ENCODE measurements around the gene IFITM5.

DNA sequence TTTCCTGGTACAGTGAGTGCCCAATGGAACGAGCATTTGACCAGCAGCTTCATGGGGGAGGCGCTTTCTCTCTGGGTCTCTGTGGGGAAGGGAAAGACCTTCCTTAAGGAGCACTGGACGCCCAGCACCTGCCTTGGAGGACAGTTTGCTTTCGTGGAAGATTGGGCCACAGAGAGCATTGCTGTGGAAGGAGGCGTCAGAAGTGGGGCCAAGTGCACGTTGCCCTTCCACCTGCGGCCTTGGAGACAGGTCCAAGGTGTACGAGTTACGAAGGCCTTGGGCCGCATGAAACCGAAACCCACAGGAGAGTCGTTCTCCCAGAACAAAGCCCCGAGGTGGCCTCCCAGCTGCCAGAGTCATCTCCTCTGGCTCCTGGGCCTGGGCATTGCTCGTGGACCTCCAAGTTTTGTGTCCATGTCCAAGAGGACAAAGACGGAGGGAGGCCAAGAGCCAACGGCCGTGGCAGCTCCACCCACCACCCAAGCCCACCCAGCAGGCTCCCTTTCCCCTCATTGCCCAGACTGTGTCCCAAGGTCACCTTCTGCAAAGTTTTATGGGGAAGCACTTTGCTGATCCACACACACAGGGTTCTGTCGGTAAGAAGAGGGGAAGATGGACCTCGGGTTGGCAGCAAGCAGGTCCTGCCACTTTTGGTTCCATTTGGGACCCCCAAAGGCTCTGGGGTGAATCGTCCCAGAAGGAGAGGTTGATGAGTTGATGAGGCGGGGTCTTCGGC is 27.0 kb downstream of the IFITM5 start:
- TF ChIP-seq CEBPB (IDR thresholded peaks at IDR 0.05), result no peak
- no peak for TF ChIP-seq EP300 (IDR thresholded peaks at IDR 0.05; ENCODE audit: borderline replicate concordance)
- TF ChIP-seq TAF1 (IDR thresholded peaks at IDR 0.05; ENCODE audit: low read depth), result no peak
- TF ChIP-seq YY1 (IDR thresholded peaks at IDR 0.05; ENCODE audit: low read depth), result no peak
- TF ChIP-seq, protein P1, sequence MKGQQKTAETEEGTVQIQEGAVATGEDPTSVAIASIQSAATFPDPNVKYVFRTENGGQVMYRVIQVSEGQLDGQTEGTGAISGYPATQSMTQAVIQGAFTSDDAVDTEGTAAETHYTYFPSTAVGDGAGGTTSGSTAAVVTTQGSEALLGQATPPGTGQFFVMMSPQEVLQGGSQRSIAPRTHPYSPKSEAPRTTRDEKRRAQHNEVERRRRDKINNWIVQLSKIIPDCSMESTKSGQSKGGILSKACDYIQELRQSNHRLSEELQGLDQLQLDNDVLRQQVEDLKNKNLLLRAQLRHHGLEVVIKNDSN (IDR thresholded peaks at IDR 0.05), result no peak
- no peak for TF ChIP-seq TEAD4 (IDR thresholded peaks at IDR 0.05)
- no peak for TF ChIP-seq RAD21 (IDR thresholded peaks at IDR 0.05; ENCODE audit: low read depth)
